Endodermal cell (in vitro differentiated cells): ENCODE results near the gene NPPC. TPM values are rescaled to one million over a fixed set of nuclear protein-coding genes. Genes with fewer than 3 reads are reported as not detected.
"Not testable (repeated sequence)": the region's sequence is repeated elsewhere in the genome, so short reads cannot be mapped to it uniquely, and the experiment has no call there.

ENCODE experiments used
- DNase-seq: peaks from one replicate; pipeline ENCODE4 v3.0.0-alpha.2; 2017
- H3K27ac ChIP-seq: 2 replicates; pipeline ENCODE4 v1.5.1; 2013; ENCODE audit warnings: mild to moderate bottlenecking, low read depth, low read length, moderate library complexity
- H3K27me3 ChIP-seq: 2 replicates; pipeline ENCODE4 v1.6.1; 2013; ENCODE audit warnings: mild to moderate bottlenecking, low read length, moderate library complexity; ENCODE audit not compliant: insufficient read depth, control insufficient read depth, poor library complexity, severe bottlenecking
- H3K36me3 ChIP-seq: 2 replicates; pipeline ENCODE4 v1.7.0; 2013; ENCODE audit warnings: mild to moderate bottlenecking, low read length, moderate library complexity; ENCODE audit not compliant: control insufficient read depth, insufficient read depth
- H3K4me1 ChIP-seq: one replicate; pipeline ENCODE4 v1.7.0; 2013; ENCODE audit warnings: low read length; ENCODE audit not compliant: control insufficient read depth, insufficient read depth
- H3K4me3 ChIP-seq: 2 replicates; pipeline ENCODE4 v1.5.1; 2013; ENCODE audit warnings: mild to moderate bottlenecking, low read length, moderate library complexity
- H3K9ac ChIP-seq: 2 replicates; pipeline ENCODE4 v1.6.1; 2013; ENCODE audit warnings: mild to moderate bottlenecking, low read length, moderate library complexity; ENCODE audit not compliant: poor library complexity, severe bottlenecking; ENCODE audit errors: extremely low read depth
- H3K9me3 ChIP-seq: 2 replicates; pipeline ENCODE4 v1.6.1; 2013; ENCODE audit warnings: mild to moderate bottlenecking, low read length, moderate library complexity; ENCODE audit not compliant: control insufficient read depth
- H3K27ac Mint-ChIP-seq: 2 replicates; pipeline ENCODE4 v1.8.0; 2020; ENCODE audit warnings: mixed read lengths
- H3K27me3 Mint-ChIP-seq: 2 replicates; pipeline ENCODE4 v1.8.0; 2021; ENCODE audit warnings: mild to moderate bottlenecking, mixed read lengths; ENCODE audit not compliant: insufficient read depth
- H3K36me3 Mint-ChIP-seq: 2 replicates; pipeline ENCODE4 v1.8.0; 2020; ENCODE audit warnings: low read depth, mixed read lengths
- H3K4me1 Mint-ChIP-seq: 2 replicates; pipeline ENCODE4 v1.8.0; 2020; ENCODE audit warnings: mixed read lengths
- H3K4me3 Mint-ChIP-seq: 2 replicates; pipeline ENCODE4 v1.8.0; 2020; ENCODE audit warnings: mild to moderate bottlenecking, moderate library complexity, mixed read lengths
- H3K9me3 Mint-ChIP-seq: 2 replicates; pipeline ENCODE4 v1.8.0; 2020; ENCODE audit warnings: mild to moderate bottlenecking, mixed read lengths
- CTCF ChIP-seq: fragments of 200-600 bp; sonication (generic); conservative IDR thresholded peaks from 2 replicates; pipeline ENCODE4 v1.5.0; 2021; ENCODE audit warnings: antibody characterized with exemption, mild to moderate bottlenecking
- WGBS, 2 experiments: methylation state at CpG; one replicate each; pipeline versions ENCODE4 v1.1.5 to v1.1.7; 2013; ENCODE audit warnings: missing lambda C conversion rate in 2 of 2, mixed read lengths in 1 of 2; ENCODE audit not compliant: insufficient coverage in 1 of 2, insufficient read length in 1 of 2; 5-methylcytosine and 5-hydroxymethylcytosine counted together
- total RNA-seq, 2 donors: library from RNA; stranded (reverse); fragmentation: NEBNext Ultra II Directional in 1 of 2; extraction: Animal tissue kit (Norgen Biotek cat#: 25700) in 1 of 2; gene quantifications; 2 replicates in 1 of 2; 3 replicates in 1 of 2; pipeline ENCODE4 v1.2.1, GENCODE V29; 2021

The NPPC gene
- total RNA-seq, 2 donors from 2014 or later, result 0.84 TPM; not detected in 1

GRCh38 chr2:231955758-231956472 lies 29.7 kb upstream of the NPPC start:
- peaks cover 11% of the 10 kb centered on the region for H3K27me3 Mint-ChIP-seq

GRCh38 chr2:231951452-231952035 lies 25.3 kb upstream of the NPPC start:
- Mint-ChIP-seq H3K4me1 (no peaks in the 10 kb centered on the region), H3K36me3 (no peaks in the 10 kb centered on the region), H3K27ac (no peak overlapping the region), H3K9me3 (no peaks in the 10 kb centered on the region), H3K4me3 (no peak overlapping the region), H3K27me3 (peaks cover 7% of the 10 kb centered on the region)
- WGBS, 2 experiments, result 89% methylated on average over 2 of the region's 2 CpGs; no CpG with 5 or more reads in 1 of the 2 experiments
- Histone ChIP-seq H3K4me1 (no peaks in the 10 kb centered on the region), H3K9ac (no peak overlapping the region), H3K4me3 (no peak overlapping the region), H3K27me3 (peaks cover 9% of the 10 kb centered on the region), H3K27ac (no peak overlapping the region), H3K36me3 (no peaks in the 10 kb centered on the region), H3K9me3 (no peaks in the 10 kb centered on the region)
- no peak for DNase-seq
- TF ChIP-seq CTCF, result no peak

More at GRCh38 chr2:231955758-231956472, 29.7 kb upstream of the NPPC start:
- peaks cover 7% of the 10 kb centered on the region for H3K27me3 ChIP-seq
- TF ChIP-seq CTCF, result no peak
- peaks cover 2% of the 10 kb centered on the region for H3K4me1 Mint-ChIP-seq
- H3K4me3 Mint-ChIP-seq, result no peak overlapping the region
- DNase-seq, result no peak
- H3K36me3 Mint-ChIP-seq, result no peaks in the 10 kb centered on the region
- H3K9me3 ChIP-seq, result no peaks in the 10 kb centered on the region
- H3K9ac ChIP-seq, result no peak overlapping the region
- H3K36me3 ChIP-seq, result no peaks in the 10 kb centered on the region
- no peak overlapping the region for H3K4me3 ChIP-seq
- 91 to 93% methylated on average over 7 to 8 of the region's 8 CpGs for WGBS, 2 experiments
- no peaks in the 10 kb centered on the region for H3K4me1 ChIP-seq
- H3K9me3 Mint-ChIP-seq, result no peaks in the 10 kb centered on the region
- H3K27ac Mint-ChIP-seq, result no peak overlapping the region
- no peak overlapping the region for H3K27ac ChIP-seq

GRCh38 chr2:231947694-231948093 lies 21.5 kb upstream of the NPPC start:
- TF ChIP-seq CTCF, result no peak

GRCh38 chr2:231947112-231947511 lies 20.9 kb upstream of the NPPC start:
- H3K36me3 ChIP-seq, H3K9me3 Mint-ChIP-seq, H3K36me3 Mint-ChIP-seq, H3K4me1 ChIP-seq, H3K4me1 Mint-ChIP-seq, H3K27ac ChIP-seq, H3K9ac ChIP-seq, H3K27ac Mint-ChIP-seq, H3K9me3 ChIP-seq, DNase-seq, H3K4me3 ChIP-seq, H3K4me3 Mint-ChIP-seq, H3K27me3 Mint-ChIP-seq, H3K27me3 ChIP-seq: not testable (repeated sequence)
- WGBS, 2 experiments, result 86 to 91% methylated on average over 7 to 11 of the region's 11 CpGs

More at GRCh38 chr2:231947694-231948093, 21.5 kb upstream of the NPPC start:
- H3K27me3 Mint-ChIP-seq, result peaks cover 3% of the 10 kb centered on the region
- no peaks in the 10 kb centered on the region for H3K9me3 ChIP-seq
- 89 to 92% methylated on average over 4 to 7 of the region's 7 CpGs for WGBS, 2 experiments
- H3K27ac ChIP-seq, result no peak overlapping the region
- H3K27me3 ChIP-seq, result peaks cover 5% of the 10 kb centered on the region
- no peak overlapping the region for H3K4me3 ChIP-seq
- no peaks in the 10 kb centered on the region for H3K36me3 Mint-ChIP-seq
- no peaks in the 10 kb centered on the region for H3K4me1 ChIP-seq
- no peak for DNase-seq
- no peak overlapping the region for H3K27ac Mint-ChIP-seq
- no peak overlapping the region for H3K4me3 Mint-ChIP-seq
- no peak overlapping the region for H3K9ac ChIP-seq
- H3K9me3 Mint-ChIP-seq, result no peaks in the 10 kb centered on the region
- no peaks in the 10 kb centered on the region for H3K4me1 Mint-ChIP-seq
- no peaks in the 10 kb centered on the region for H3K36me3 ChIP-seq
